HG03139 (cell line): ENCODE results near the gene KDM7A.
"Not testable (repeated sequence)": the region's sequence is repeated elsewhere in the genome, so short reads cannot be mapped to it uniquely, and the experiment has no call there.

Experiments
- ATAC-seq: cut with Tn5 transposase; IDR thresholded peaks from one replicate; pipeline ENCODE4 v1.9.1; 2021; ENCODE audit not compliant: unreplicated experiment

Gene KDM7A

GRCh38 chr7:140160308-140160707 lies 16.5 kb downstream of the KDM7A start:
- ATAC-seq = no peak

DNA sequence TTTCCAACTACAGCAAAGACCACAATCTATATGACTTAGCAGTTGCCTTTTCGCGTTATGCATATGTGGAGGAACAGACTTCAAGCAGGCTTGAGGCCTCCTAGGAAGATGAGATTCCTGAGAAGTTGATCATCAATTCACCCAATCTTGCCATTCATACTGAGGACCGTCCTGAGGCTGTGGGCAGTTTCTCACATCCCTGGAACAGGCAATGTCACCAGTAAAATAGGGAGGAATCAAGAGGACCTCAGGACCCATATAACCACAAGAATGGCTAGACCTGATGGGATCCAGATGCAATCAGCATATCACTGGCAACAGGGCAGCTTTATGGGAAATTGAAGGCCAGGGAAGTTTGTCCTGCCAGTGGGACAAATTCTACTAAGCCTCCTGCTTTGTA lies 17.3 kb downstream of the KDM7A start:
- no peak for ATAC-seq

GRCh38 chr7:140156460-140157080 lies 20.2 kb downstream of the KDM7A start:
- ATAC-seq = no peak

DNA sequence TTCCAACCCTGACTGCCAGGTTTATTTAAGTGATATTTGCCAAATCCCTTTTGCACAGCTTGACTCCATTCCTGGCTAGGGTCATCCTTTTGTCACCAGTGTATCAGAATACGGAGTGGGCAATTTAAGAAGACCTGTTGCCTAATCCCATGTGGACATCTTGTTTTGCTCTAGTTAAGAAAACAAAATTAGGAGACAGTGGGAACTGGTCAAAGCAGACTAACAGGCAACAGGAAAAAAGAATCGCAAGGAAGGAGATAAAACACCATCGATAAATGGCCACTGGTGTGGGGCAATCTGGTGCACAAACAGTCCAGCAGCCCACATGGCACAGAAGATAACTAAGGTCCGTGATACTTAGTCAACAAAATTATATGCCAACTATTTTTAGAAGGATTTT lies 21.4 kb downstream of the KDM7A start:
- no peak for ATAC-seq

GRCh38 chr7:140153666-140154161 lies 23.1 kb downstream of the KDM7A start:
- ATAC-seq = no peak

- ATAC-seq = no peak
Observed at GRCh38 chr7:140146574-140146973, 30.2 kb downstream of the KDM7A start.

GRCh38 chr7:140145709-140146108 lies 31.1 kb downstream of the KDM7A start:
- no peak for ATAC-seq

DNA sequence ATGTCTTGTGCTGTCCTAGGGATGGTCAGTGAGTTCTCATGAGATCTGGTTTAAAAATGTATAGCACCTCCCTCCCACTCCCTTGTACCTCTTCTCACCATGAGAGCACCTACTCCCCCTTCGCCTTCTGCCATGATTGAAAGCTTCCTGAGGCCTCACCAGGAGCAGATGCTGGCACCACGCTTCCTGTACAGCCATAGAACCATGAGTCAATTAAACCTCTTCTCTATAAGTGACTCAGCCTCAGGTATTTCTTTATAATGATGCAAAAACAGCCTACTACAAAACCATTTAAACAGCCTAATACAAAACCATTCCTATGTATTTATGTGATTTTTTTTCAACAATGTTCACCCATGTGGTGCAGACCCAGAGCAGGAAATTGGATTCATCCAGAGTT lies 32.0 kb downstream of the KDM7A start:
- ATAC-seq = no peak

DNA sequence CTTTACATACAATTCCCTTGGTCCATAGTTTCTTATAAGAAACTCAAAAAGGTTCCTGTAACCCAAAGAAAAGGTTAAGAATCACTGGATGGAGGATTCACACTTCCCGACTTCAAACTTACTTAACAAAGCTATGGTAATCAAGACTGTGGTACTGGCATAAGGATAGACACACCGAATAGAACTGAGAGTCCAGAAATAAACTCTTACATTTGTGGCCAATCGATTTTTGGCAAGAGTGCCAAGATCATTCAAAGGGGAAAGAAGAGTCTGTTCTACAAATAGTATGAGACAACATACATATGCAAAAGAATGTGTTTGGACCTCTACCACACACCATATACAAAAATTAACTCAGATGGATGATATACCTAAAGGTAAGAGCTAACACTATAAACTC lies 32.8 kb downstream of the KDM7A start:
- ATAC-seq = no peak

DNA sequence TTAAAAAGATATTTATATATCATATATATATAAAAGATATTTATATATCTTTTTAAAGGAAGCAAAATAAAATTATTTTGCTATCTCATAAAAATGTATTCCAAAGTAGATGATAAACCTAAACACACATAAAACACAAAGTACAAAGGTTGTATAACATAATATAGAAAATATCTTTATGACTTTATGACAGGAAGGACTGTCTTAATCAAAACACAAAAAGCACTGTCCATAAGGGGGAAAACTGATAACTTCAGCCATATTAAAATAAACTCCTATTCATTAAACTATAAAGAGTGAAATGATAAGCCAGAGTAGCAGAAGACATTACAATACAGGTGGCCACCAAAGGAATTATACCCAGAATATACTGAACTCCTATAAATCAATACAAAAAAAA lies 34.8 kb downstream of the KDM7A start:
- no peak for ATAC-seq

- no peak for ATAC-seq
Observed at GRCh38 chr7:140141256-140141655, 35.5 kb downstream of the KDM7A start.

GRCh38 chr7:140137078-140137477 lies 39.7 kb downstream of the KDM7A start:
- ATAC-seq = no peak

DNA sequence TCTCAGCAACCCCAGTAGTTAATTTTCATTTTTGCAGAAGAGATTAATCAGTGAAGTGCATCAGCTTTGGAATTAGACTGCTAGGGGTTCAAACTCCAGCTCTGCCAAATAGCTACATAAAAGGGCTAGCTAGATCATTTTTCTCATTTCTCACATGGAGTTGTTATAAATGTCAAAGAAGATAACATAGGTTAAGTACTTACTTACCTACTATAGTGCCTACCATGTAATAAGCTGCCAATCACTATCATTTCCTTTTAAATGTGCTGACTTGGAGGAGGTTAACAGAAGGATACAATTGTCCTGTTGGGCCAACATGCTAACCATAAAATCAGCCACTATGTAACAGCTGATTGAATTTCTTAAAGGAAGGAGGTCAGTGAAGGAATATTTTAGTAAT lies 40.7 kb downstream of the KDM7A start:
- no peak for ATAC-seq

- no peak for ATAC-seq
Observed at GRCh38 chr7:140134039-140134438, 42.7 kb downstream of the KDM7A start.

GRCh38 chr7:140127360-140128127 lies 49.2 kb downstream of the KDM7A start:
- ATAC-seq = no peak

DNA sequence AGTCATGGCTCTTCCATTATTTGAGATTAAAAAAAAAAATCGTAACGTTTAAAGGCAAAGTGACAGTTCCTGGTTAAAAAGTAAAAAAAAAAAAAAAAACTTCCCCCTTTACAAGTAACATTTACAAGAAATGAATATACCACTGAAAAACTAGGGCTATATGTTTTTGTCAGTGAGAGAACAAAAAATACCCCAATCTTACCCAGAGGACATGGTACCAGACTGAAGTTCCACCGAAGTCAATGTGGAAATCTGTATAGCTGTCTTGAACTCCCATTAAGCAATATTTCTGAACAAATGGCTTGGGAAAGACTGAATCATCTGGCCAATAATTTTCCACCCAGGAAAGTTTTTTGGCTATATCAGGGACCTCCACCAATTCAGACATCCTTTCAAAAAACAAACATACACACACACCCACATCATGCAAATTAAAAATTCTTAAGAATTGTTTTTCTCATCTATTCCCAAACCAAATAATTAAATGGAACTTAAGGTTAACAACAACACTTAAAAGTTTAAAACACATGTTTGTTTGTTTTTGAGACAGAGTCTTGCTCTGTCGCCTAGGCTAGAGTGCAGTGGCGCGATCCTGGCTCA lies 50.2 kb downstream of the KDM7A start:
- ATAC-seq = no peak

DNA sequence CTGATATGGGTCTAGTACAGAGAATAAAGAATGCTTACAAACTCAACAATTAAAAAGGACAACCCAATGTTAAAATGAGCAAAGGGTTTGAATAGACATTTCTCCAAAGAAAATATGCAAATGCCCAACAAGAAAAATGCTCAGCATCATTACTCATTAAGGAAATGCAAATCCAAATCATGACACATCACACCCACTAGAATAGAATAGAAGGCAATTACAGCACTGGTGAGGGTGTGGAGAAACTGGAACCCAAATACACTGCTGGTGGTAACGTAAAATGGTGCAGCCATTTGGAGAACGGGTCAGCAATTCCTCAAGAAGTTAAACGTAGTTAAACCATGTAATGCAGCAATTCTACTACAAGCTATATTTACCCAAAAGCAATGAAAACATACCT lies 53.8 kb downstream of the KDM7A start:
- no peak for ATAC-seq

DNA sequence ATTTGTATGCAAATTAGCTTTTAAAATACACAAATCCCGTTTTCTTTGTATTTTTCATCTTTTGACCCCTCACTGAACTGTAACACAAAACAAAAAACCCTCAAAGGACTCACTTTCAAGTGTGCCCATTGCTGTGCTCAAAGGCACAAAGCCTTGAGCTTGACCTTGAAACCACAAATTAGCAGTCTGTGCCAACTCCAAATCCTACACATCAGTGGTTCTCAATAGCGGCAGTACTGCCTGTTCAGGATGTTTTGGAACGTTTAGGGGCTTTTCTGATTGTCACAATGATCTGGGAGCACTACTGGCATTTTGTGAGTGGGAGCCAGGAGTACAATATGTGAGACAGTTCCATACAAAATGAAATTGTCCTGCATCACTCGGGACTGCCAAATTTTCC lies 55.5 kb downstream of the KDM7A start:
- ATAC-seq = no peak

- ATAC-seq = not testable (repeated sequence)
Observed at GRCh38 chr7:140114817-140115216, 62.0 kb downstream of the KDM7A start.

- ATAC-seq = not testable (repeated sequence)
Observed at GRCh38 chr7:140108777-140109176, 68.0 kb downstream of the KDM7A start.

DNA sequence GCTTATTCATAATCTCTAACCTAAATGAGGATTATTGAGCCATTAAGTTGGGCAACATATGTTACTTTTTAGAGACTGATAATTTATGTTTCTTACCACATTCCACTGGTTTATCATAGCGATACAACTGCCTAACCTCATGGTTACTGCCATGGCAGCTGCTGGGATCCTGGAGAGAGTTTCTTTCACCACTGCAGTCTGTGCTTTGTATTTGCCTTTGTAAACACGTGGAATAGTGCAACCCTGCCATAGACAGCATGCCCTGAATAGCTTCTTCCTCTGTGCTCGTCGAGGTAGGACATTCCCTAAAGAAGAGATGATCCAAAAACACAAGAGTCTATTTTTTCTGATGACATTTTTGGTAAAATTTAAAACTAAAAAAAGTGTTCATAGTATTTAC lies 80.3 kb downstream of the KDM7A start:
- ATAC-seq = no peak

- ATAC-seq = no peak
Observed at GRCh38 chr7:140093375-140093774, 83.4 kb downstream of the KDM7A start.
